ENCODE data around the gene EHMT1. TPM values are rescaled to one million over a fixed set of nuclear protein-coding genes. Genes with fewer than 3 reads are reported as not detected.

Gene EHMT1
- total and polyA plus RNA-seq, 2 of the 13 experiments (the other 11 are each of a cell fraction or from before 2014, with no cell fraction given), result 23.0 to 27.1 TPM

DNA sequence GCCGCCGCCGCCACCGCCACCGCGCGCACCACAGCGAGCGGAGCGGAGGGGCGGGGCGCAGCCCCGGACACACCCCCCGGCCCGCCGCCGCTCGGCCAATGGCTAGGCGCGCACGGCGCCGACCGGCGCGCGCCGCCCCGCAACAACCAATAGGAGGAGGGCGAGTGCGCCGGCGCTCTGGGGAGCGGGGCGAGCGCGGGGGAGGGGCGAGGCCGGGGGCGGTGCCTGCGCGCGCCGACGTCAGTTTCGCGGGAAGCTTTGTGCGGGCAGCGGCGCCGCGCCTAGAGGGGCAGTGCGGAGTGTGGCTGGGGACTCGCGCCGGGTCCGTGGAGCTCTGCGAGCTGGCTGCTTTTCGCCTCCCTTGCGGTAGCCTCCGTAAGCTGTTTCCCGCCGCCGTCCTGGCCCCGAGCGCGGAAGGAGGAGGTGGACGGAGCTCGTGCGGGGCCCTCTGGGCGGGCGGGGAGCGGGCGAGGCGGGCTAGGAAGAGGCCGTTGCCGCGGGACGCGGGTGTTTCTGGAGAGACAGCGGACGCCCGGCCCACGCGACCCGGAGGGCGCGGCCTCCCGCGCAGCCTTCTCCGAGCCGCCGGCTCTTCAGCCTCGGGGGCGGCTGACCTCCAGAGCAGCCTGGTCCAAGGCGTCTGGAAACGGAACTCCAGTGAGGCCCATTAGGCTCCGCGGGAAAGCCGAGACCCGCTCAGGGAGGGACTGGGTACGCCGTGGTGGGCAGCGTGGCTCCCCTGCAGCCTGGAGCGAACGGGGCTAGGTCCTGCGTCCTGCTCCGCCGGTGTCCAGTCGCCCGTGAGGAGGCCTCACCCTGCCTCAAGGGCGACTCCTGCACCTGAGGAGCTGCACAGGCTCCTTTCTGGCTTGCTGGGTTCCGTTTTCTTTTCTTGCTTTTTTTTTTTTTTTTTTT, 28.1 kb upstream of the EHMT1 start, which contains the start of gene ZMYND19 (continued):
- TF ChIP-seq SRY (CRISPR knock-in tag; IDR thresholded peaks at IDR 0.05) (peak; percentile 50; the same call in 1 of the 2 replicates), TCF7L2 (IDR thresholded peaks at IDR 0.05; ENCODE audit: low read depth, low read length) (no peak), SIN3B (IDR thresholded peaks at IDR 0.05; ENCODE audit: low read length) (peak; percentile 69), ZFP36 (IDR thresholded peaks at IDR 0.05; ENCODE audit: borderline replicate concordance, low read depth, low read length, partially characterized antibody) (no peak), DNMT1 (CRISPR knock-in tag; IDR thresholded peaks at IDR 0.05) (0 out of 2 replicates have a peak, but pooled peaks have one; percentile 45), ZNF331 (CRISPR knock-in tag; IDR thresholded peaks at IDR 0.05) (no peak), MXD1 (CRISPR knock-in tag; IDR thresholded peaks at IDR 0.05) (peak; percentile 70), PHF21A (CRISPR knock-in tag; IDR thresholded peaks at IDR 0.05) (no peak; the same call in 1 of the 2 replicates), TAF1 (CRISPR knock-in tag; IDR thresholded peaks at IDR 0.05) (peak; percentile 64; the same call in 1 of the 2 replicates), ZNF547 (CRISPR knock-in tag; IDR thresholded peaks at IDR 0.05) (peak; percentile 80), ZNF253 (CRISPR knock-in tag; IDR thresholded peaks at IDR 0.05; ENCODE audit: borderline replicate concordance) (no peak), NCOA1 (CRISPR knock-in tag; IDR thresholded peaks at IDR 0.05) (no peak), SAP130 (CRISPR knock-in tag; IDR thresholded peaks at IDR 0.05; ENCODE audit: low read depth) (peak; percentile 96), CEBPB (IDR thresholded peaks at IDR 0.05; ENCODE audit: borderline replicate concordance, low read depth, low read length) (no peak), POLR2A (IDR thresholded peaks at IDR 0.05; ENCODE audit: insufficient read depth in 1 of 2, low read depth in 2 of 2, low read length in 2 of 2) (peak; percentile 59 to 70), ARID4A (CRISPR knock-in tag; IDR thresholded peaks at IDR 0.05; ENCODE audit: borderline replicate concordance) (peak; percentile 90)
- TF ChIP-seq, protein P1, sequence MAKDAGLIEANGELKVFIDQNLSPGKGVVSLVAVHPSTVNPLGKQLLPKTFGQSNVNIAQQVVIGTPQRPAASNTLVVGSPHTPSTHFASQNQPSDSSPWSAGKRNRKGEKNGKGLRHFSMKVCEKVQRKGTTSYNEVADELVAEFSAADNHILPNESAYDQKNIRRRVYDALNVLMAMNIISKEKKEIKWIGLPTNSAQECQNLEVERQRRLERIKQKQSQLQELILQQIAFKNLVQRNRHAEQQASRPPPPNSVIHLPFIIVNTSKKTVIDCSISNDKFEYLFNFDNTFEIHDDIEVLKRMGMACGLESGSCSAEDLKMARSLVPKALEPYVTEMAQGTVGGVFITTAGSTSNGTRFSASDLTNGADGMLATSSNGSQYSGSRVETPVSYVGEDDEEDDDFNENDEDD (CRISPR knock-in tag; IDR thresholded peaks at IDR 0.05; ENCODE audit: borderline replicate concordance), result peak; percentile 90; the same call in 1 of the 2 replicates
- TF ChIP-seq, protein P2, sequence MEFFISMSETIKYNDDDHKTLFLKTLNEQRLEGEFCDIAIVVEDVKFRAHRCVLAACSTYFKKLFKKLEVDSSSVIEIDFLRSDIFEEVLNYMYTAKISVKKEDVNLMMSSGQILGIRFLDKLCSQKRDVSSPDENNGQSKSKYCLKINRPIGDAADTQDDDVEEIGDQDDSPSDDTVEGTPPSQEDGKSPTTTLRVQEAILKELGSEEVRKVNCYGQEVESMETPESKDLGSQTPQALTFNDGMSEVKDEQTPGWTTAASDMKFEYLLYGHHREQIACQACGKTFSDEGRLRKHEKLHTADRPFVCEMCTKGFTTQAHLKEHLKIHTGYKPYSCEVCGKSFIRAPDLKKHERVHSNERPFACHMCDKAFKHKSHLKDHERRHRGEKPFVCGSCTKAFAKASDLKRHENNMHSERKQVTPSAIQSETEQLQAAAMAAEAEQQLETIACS (CRISPR knock-in tag; IDR thresholded peaks at IDR 0.05), result peak; percentile 60

Data from HepG2 (cell line).